ENCODE data around the gene SORCS1. TPM values are rescaled to one million over a fixed set of nuclear protein-coding genes. Genes with fewer than 3 reads are reported as not detected.

SORCS1 gene
- total RNA-seq, 1 experiment from 2014 or later = 1.7 TPM

DNA sequence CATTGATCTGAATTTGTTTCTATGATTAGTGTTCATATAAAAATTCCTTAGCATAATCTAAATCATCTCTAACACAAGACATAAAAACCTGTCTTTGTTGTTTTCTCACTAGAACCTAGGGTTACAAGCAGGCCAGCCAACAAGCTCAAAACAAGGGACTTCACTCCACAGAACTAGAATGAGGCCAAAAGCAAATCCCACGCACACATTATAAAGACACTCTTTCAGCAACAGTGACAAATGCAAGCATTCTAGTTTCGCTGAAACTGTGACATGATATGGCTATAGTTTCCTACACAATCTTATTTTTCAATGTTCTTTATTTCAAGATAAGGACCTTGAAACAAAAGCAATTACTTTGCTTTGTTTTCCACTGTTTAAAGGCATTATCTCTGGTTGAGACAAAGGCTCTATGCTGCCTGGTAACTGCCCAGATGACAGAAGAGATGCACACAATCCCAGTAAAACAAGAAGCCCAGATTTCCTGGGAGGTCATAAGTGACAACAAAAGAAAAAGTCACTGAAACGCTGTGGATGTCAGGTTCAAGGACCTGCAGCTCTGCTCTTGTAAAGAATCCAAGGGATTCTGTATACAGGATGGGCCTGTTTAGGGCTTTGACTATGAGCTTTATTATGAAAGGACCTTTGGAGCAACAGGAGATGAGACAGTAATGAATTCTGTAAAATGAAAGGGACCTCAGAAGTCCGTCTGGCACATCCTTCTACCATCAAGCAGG lies 105.3 kb downstream of the SORCS1 start:
- Histone ChIP-seq H2BK20ac (ENCODE audit: low read depth, low read length, poor library complexity, severe bottlenecking) (no peak overlapping the region), H3K9ac (ENCODE audit: extremely low read depth, insufficient read length, low read length) (no peak overlapping the region), H3K23me2 (ENCODE audit: insufficient read length, low read depth, low read length, poor library complexity, severe bottlenecking) (no peaks in the 10 kb centered on the region), H4K8ac (replicated peaks; ENCODE audit: insufficient read length, low read depth, low read length) (no peak overlapping the region), H2BK12ac (ENCODE audit: insufficient read length, low read depth, low read length) (no peak overlapping the region), H3K4ac (ENCODE audit: low read depth, low read length) (no peak overlapping the region), H3K4me2 (ENCODE audit: insufficient read depth, insufficient read length, low read length) (no peak overlapping the region), H3K27me3 (ENCODE audit: insufficient read depth, low read length) (no peaks in the 10 kb centered on the region), H3K9me3 (ENCODE audit: control insufficient read depth, low read depth, low read length) (no peaks in the 10 kb centered on the region), H3K56ac (ENCODE audit: insufficient read length, low read depth, low read length) (no peak overlapping the region), H2AK5ac (ENCODE audit: insufficient read length, low read length) (no peak overlapping the region), H3K27ac (ENCODE audit: insufficient read length, low read depth, low read length) (no peak overlapping the region), H3T11ph (ENCODE audit: low read length) (no peak overlapping the region), H2BK15ac (ENCODE audit: low read depth, low read length) (no peak overlapping the region), H3K23ac (ENCODE audit: insufficient read length, low read depth, low read length) (no peak overlapping the region), H4K5ac (ENCODE audit: insufficient read length, low read depth, low read length) (no peak overlapping the region), H2AFZ (ENCODE audit: low read length) (no peak overlapping the region), H2BK120ac (ENCODE audit: low read depth, low read length, poor library complexity, severe bottlenecking) (no peak overlapping the region), H3K79me1 (ENCODE audit: insufficient read depth, low read depth, low read length, poor library complexity, severe bottlenecking) (no peaks in the 10 kb centered on the region), H3K14ac (ENCODE audit: insufficient read depth, low read length) (no peak overlapping the region), H3K79me2 (ENCODE audit: insufficient read depth, low read length) (no peaks in the 10 kb centered on the region), H3K18ac (ENCODE audit: insufficient read length, low read depth, low read length) (no peak overlapping the region), H2BK5ac (ENCODE audit: insufficient read length, low read length) (no peak overlapping the region), H4K20me1 (ENCODE audit: control insufficient read depth, insufficient read depth, insufficient read length) (no peaks in the 10 kb centered on the region), H3K4me1 (ENCODE audit: insufficient read depth, low read length) (no peaks in the 10 kb centered on the region), H4K91ac (ENCODE audit: insufficient read length, low read depth, low read length) (no peak overlapping the region)
- Mint-ChIP-seq H3K9me3 (no peaks in the 10 kb centered on the region), H3K27me3 (ENCODE audit: low read depth) (no peaks in the 10 kb centered on the region), H3K27ac (no peak overlapping the region), H3K4me1 (peaks cover 14 to 17% of the 10 kb centered on the region in 2 experiments), H3K36me3 (ENCODE audit: insufficient read depth in 1 of 3, low read depth in 3 of 3) (no peaks in the 10 kb centered on the region), H3K4me3 (no peak overlapping the region)
- WGBS (ENCODE audit: extremely low coverage, insufficient read length, low lambda C conversion rate) = no CpG with 5 or more reads among the region's 4 CpGs
- DNase-seq = no peak
- no peak for TF ChIP-seq CTCF (conservative IDR thresholded peaks at IDR 0.05)

All from H9 (cell line).